Endothelial cell (in vitro differentiated cells): ENCODE data around the gene LILRB1. TPM values are rescaled to one million over a fixed set of nuclear protein-coding genes. Genes with fewer than 3 reads are reported as not detected.
"Not testable (repeated sequence)": the region's sequence is repeated elsewhere in the genome, so short reads cannot be mapped to it uniquely, and the experiment has no call there.

Experiments used
- DNase-seq: peaks from one replicate; pipeline ENCODE4 v3.0.0; 2021; ENCODE audit warnings: low spot score
- H3K27ac Mint-ChIP-seq: one replicate; pipeline ENCODE4 v1.8.0; 2021; ENCODE audit warnings: mixed read lengths, inconsistent platforms; ENCODE audit not compliant: unreplicated experiment
- H3K27me3 Mint-ChIP-seq: one replicate; pipeline ENCODE4 v1.8.0; 2021; ENCODE audit warnings: mild to moderate bottlenecking, moderate library complexity, mixed read lengths, inconsistent platforms; ENCODE audit not compliant: unreplicated experiment
- H3K36me3 Mint-ChIP-seq: one replicate; pipeline ENCODE4 v1.8.0; 2021; ENCODE audit warnings: mild to moderate bottlenecking, low read depth, mixed read lengths, inconsistent platforms; ENCODE audit not compliant: unreplicated experiment
- H3K4me1 Mint-ChIP-seq: one replicate; pipeline ENCODE4 v1.8.0; 2021; ENCODE audit warnings: mild to moderate bottlenecking, mixed read lengths, inconsistent platforms; ENCODE audit not compliant: unreplicated experiment
- H3K4me3 Mint-ChIP-seq: one replicate; pipeline ENCODE4 v1.8.0; 2021; ENCODE audit warnings: mild to moderate bottlenecking, mixed read lengths, inconsistent platforms; ENCODE audit not compliant: unreplicated experiment
- H3K9me3 Mint-ChIP-seq: one replicate; pipeline ENCODE4 v1.8.0; 2021; ENCODE audit warnings: mixed read lengths, inconsistent platforms; ENCODE audit not compliant: unreplicated experiment
- CTCF ChIP-seq: fragments of 200-600 bp; sonication (generic); IDR thresholded peaks from one replicate; pipeline ENCODE4 v1.5.0; 2021; ENCODE audit warnings: antibody characterized with exemption; ENCODE audit not compliant: unreplicated experiment
- long read RNA-seq: library from polyadenylated mRNA; unstranded; transcript quantifications from one replicate; pipeline ENCODE4 v2.0.0, GENCODE V29; 2020; ENCODE audit not compliant: unreplicated experiment
- total RNA-seq: library from RNA; stranded (reverse); fragmentation: NEBNext Ultra II Directional; extraction: Animal tissue kit (Norgen Biotek cat#: 25700); gene quantifications from one replicate; pipeline ENCODE4 v1.2.1, GENCODE V29; 2021; ENCODE audit not compliant: unreplicated experiment

Gene LILRB1
- total RNA-seq: not detected
- long read RNA-seq: 0 reads

GRCh38 chr19:54630262-54630661 lies at the start of gene LILRB1:
Gene LILRB1, plus strand, starts transcription at chr19:54630484. Its CDS starts 590 bp downstream, at chr19:54631074.
- H3K27me3 Mint-ChIP-seq: peaks cover 11% of the 10 kb centered on the region
- not testable (repeated sequence) for H3K4me1 Mint-ChIP-seq, DNase-seq, H3K27ac Mint-ChIP-seq
- peaks cover 21% of the 10 kb centered on the region for H3K36me3 Mint-ChIP-seq
- peaks cover 24% of the 10 kb centered on the region for H3K9me3 Mint-ChIP-seq
- H3K4me3 Mint-ChIP-seq: peak within 1 kb of the TSS; percentile 31

DNA sequence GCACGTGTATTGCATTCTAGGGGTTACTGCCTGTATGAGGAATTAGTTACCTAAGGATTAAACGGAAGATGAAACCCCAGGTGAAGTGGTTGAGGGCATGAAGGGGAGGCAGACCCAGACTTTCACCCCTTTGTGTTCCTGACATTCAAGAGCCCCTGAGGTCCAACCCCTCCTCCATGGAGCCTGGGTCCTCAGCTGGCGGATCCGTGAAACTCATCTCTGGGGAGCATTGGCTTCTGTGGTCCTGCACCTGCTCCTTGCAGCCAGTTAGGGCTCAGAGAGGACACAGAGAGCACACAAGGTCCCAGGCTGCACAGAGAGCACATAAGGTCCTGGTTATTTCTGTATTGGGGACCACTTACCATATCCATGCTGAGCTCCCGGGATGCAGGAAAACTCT lies 43.9 kb upstream of the LILRB1 start:
- Mint-ChIP-seq H3K4me3 (no peak overlapping the region), H3K9me3 (peaks cover 40% of the 10 kb centered on the region), H3K4me1 (no peaks in the 10 kb centered on the region), H3K27ac (no peak overlapping the region), H3K27me3 (peaks cover 2% of the 10 kb centered on the region), H3K36me3 (peaks cover 10% of the 10 kb centered on the region)
- no peak for TF ChIP-seq CTCF
- DNase-seq: no peak

- Mint-ChIP-seq H3K9me3 (peaks cover 47% of the 10 kb centered on the region), H3K36me3 (peaks cover 10% of the 10 kb centered on the region), H3K4me1 (no peaks in the 10 kb centered on the region), H3K27me3 (peaks cover 2% of the 10 kb centered on the region), H3K27ac (no peak overlapping the region), H3K4me3 (no peak overlapping the region)
- no peak for TF ChIP-seq CTCF
- DNase-seq: no peak
Measured at GRCh38 chr19:54587026-54587425, 43.3 kb upstream of the LILRB1 start.

DNA sequence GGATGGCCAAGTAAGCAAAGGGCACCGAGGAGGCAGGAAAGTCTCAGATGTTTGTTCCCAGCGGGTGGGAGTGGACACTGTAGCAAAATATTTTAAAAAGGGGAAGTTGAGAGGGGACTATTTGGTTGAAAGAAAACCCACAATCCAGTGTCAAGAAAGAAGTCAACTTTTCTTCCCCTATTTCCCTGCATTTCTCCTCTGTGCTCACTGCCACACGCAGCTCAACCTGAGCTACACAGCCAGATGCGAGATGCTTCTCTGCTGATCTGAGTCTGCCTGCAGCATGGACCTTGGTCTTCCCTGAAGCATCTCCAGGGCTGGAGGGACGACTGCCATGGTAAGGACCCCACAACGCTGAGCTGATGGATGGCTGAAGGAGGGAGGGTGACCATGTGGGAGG lies 36.8 kb upstream of the LILRB1 start, which contains the start of gene LILRA1:
Gene LILRA1 (plus strand): TSS at position 188 of the 400 bp plus-strand sequence. CDS start 613 bp downstream, outside the sequence.
- Mint-ChIP-seq H3K9me3 (peaks cover 36% of the 10 kb centered on the region), H3K36me3 (peaks cover 20% of the 10 kb centered on the region)
- H3K27ac Mint-ChIP-seq, H3K4me1 Mint-ChIP-seq, H3K4me3 Mint-ChIP-seq, DNase-seq, H3K27me3 Mint-ChIP-seq: not testable (repeated sequence)

GRCh38 chr19:54593931-54594626 lies 36.2 kb upstream of the LILRB1 start:
- H3K27me3 Mint-ChIP-seq, H3K27ac Mint-ChIP-seq, DNase-seq, H3K4me1 Mint-ChIP-seq, H3K4me3 Mint-ChIP-seq: not testable (repeated sequence)
- H3K36me3 Mint-ChIP-seq: peaks cover 20% of the 10 kb centered on the region
- peaks cover 36% of the 10 kb centered on the region for H3K9me3 Mint-ChIP-seq

DNA sequence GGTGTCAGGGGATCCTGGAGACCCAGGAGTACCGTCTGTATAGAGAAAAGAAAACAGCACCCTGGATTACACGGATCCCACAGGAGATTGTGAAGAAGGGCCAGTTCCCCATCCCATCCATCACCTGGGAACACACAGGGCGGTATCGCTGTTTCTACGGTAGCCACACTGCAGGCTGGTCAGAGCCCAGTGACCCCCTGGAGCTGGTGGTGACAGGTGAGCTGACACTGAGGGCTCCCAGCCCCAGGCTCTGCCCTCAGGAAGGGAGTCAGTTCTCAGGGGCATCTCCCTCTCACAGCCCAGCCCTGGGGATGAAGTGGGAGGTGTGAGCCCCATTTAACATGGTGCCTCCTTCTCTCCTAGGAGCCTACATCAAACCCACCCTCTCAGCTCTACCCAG lies 35.5 kb upstream of the LILRB1 start:
- Mint-ChIP-seq H3K4me1 (no peaks in the 10 kb centered on the region), H3K36me3 (peaks cover 18% of the 10 kb centered on the region), H3K27ac (no peak overlapping the region), H3K9me3 (peaks cover 36% of the 10 kb centered on the region), H3K27me3 (peaks cover 10% of the 10 kb centered on the region), H3K4me3 (no peak overlapping the region)
- TF ChIP-seq CTCF: no peak
- DNase-seq: no peak

- DNase-seq, H3K4me1 Mint-ChIP-seq, H3K4me3 Mint-ChIP-seq, H3K27ac Mint-ChIP-seq: not testable (repeated sequence)
- Mint-ChIP-seq H3K36me3 (peaks cover 16% of the 10 kb centered on the region), H3K9me3 (peaks cover 30% of the 10 kb centered on the region), H3K27me3 (peaks cover 13% of the 10 kb centered on the region)
Measured at GRCh38 chr19:54595680-54596436, 34.4 kb upstream of the LILRB1 start.
